Measurements from ENCODE around the gene HRAS. TPM values are rescaled to one million over a fixed set of nuclear protein-coding genes. Genes with fewer than 3 reads are reported as not detected.

HRAS gene
- total RNA-seq, 2 donors from 2014 or later = 33.6 to 83.5 TPM

- Mint-ChIP-seq H3K4me3 (peak overlapping the region; percentile 88), H3K4me1 (ENCODE audit: low read depth in 2 of 2) (peaks cover 5 to 8% of the 10 kb centered on the region in 2 donors), H3K27me3 (no peaks in the 10 kb centered on the region), H3K27ac (no peak overlapping the region), H3K36me3 (no peaks in the 10 kb centered on the region), H3K9me3 (no peaks in the 10 kb centered on the region)
- DNase-seq (ENCODE audit: low spot score) = no peak
- peak; percentile 2 to 3 for ATAC-seq
These were observed 26.0 kb upstream of the HRAS start for GRCh38 chr11:561148-562003.

GRCh38 chr11:560305-561147 is 25.1 kb upstream of the HRAS start, which contains the start of the genes LMNTD2 and RASSF7:
TSS of gene LMNTD2 (minus strand) at chr11:560738. CDS start at chr11:560716, 22 bp downstream.
TSS of gene RASSF7 (plus strand) at chr11:560970. CDS start at chr11:561769, 799 bp downstream.
- H3K36me3 Mint-ChIP-seq = no peaks in the 10 kb centered on the region
- peaks cover 5 to 8% of the 10 kb centered on the region in 2 donors for H3K4me1 Mint-ChIP-seq (ENCODE audit: low read depth in 2 of 2)
- peak within 1 kb of the TSS; percentile 88 for H3K4me3 Mint-ChIP-seq
- no peaks in the 10 kb centered on the region for H3K27me3 Mint-ChIP-seq
- ATAC-seq (peak; percentile 96 to 97), DNase-seq (ENCODE audit: low spot score) (peak; percentile 95)
- peak within 1 kb of the TSS in 1 of 2 donors; percentile 35 for H3K27ac Mint-ChIP-seq
- no peaks in the 10 kb centered on the region for H3K9me3 Mint-ChIP-seq

DNA sequence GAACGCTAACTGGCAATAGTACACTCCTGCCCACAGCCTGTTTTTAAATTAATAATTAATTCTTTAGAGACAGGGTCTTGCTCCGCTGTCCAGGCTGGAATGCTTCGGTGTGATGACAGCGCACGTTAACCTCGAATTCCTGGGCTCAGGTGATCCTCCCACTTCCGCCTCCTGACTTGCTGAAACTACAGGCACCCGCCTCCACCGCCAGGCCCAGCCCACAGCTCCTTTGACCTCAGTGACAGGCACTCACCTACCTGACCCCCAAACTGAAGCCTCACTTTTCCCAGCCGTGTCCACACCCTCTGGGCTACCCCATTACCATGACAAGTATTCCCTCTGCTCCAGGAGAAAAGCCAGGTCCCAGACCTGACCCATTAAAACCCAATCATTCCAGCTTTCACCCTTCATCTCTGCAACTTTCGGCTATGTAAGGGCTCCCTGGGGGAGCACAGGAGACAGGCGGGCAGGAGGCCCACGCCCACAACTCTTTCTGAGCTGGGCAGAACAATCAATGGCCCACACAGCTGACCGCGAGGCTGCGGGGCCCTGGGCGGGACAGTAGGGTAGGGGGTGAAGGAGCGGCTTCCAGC is 24.4 kb upstream of the HRAS start:
- peak overlapping the region; percentile 88 for H3K4me3 Mint-ChIP-seq
- no peaks in the 10 kb centered on the region for H3K9me3 Mint-ChIP-seq
- peak overlapping the region in 1 of 2 donors; percentile 35 for H3K27ac Mint-ChIP-seq
- ATAC-seq (no peak), DNase-seq (ENCODE audit: low spot score) (no peak)
- H3K27me3 Mint-ChIP-seq = no peaks in the 10 kb centered on the region
- peaks cover 5 to 8% of the 10 kb centered on the region in 2 donors for H3K4me1 Mint-ChIP-seq (ENCODE audit: low read depth in 2 of 2)
- no peaks in the 10 kb centered on the region for H3K36me3 Mint-ChIP-seq

GRCh38 chr11:559020-559620 is 23.7 kb upstream of the HRAS start:
- peaks cover 5 to 8% of the 10 kb centered on the region in 2 donors for H3K4me1 Mint-ChIP-seq (ENCODE audit: low read depth in 2 of 2)

DNA sequence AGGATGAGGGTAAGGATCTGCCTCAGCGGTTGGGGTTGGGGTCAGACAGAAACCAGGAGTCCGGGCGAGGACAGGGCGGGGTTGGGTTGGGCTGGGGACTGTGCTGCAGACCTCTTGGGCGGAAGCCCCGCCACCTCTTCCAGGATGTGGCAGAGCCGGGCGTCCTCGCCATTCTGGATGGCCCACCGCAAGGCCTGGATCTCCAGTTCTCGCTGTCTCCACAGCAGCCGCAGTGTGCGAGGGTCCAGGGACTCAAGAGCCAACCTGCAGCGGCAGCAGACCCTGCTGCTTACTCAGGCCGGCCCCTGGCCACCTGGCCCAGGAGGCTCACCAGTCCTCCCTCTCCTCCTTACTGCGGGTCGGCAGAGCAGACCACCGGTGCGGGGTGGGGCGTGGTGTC is 23.1 kb upstream of the HRAS start:
- H3K36me3 Mint-ChIP-seq = no peaks in the 10 kb centered on the region
- no peak overlapping the region for H3K4me3 Mint-ChIP-seq

More at GRCh38 chr11:559020-559620, 23.7 kb upstream of the HRAS start:
- H3K27ac Mint-ChIP-seq = no peak overlapping the region
- H3K36me3 Mint-ChIP-seq = no peaks in the 10 kb centered on the region
- H3K9me3 Mint-ChIP-seq = no peaks in the 10 kb centered on the region
- DNase-seq (ENCODE audit: low spot score) = no peak
- H3K27me3 Mint-ChIP-seq = no peaks in the 10 kb centered on the region
- no peak for ATAC-seq
- H3K4me3 Mint-ChIP-seq = no peak overlapping the region

DNA sequence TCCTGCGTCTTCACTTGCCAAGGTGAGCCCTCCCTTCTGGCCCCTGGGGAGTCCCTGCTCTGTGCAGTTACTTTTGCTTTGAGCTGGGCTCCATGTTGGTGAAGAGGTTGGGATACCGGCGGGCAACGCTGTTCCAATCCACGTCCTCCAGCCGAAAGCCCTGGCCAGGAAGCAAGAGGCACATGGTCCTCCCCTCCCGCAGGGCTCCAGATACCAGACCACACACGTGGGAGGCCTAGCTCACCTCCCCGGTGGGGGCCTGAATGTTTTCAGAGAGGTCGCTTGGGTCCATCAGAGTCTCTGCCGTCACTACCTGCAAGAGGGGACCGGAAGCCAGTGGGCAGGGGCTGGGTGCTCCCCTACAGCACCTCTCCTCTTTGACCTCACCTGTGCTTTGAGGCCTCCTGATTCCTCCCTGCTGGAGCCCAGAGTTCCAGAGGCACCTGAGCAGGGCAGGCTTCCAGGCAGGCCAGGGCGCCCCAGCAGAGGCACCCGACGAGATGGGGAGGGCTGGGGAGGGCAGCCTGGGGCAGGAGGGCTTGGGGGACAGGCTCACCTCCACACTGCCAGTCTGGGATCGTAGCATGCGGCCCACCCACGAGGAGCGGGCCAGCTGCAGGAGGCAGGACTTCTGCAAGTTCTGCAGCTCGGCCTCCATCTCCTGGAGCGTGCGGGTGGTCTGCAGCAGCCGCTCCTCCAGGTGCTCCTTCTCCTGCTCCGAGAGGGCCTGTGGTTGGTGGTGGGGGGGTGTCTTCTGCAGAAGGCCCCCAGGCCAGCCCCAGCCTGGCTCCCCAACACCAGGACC is 22.2 kb upstream of the HRAS start:
- H3K4me1 Mint-ChIP-seq (ENCODE audit: low read depth in 2 of 2) = peaks cover 5 to 8% of the 10 kb centered on the region in 2 donors
- DNase-seq (ENCODE audit: low spot score) (no peak), ATAC-seq (no peak)
- H3K9me3 Mint-ChIP-seq = no peaks in the 10 kb centered on the region
- H3K36me3 Mint-ChIP-seq = no peaks in the 10 kb centered on the region
- H3K27me3 Mint-ChIP-seq = no peaks in the 10 kb centered on the region
- H3K27ac Mint-ChIP-seq = no peak overlapping the region
- no peak overlapping the region for H3K4me3 Mint-ChIP-seq

More for the DNA sequence above, 23.1 kb upstream of the HRAS start:
- Mint-ChIP-seq H3K9me3 (no peaks in the 10 kb centered on the region), H3K4me1 (ENCODE audit: low read depth in 2 of 2) (peaks cover 5 to 8% of the 10 kb centered on the region in 2 donors), H3K27me3 (no peaks in the 10 kb centered on the region), H3K27ac (no peak overlapping the region)
- no peak for ATAC-seq
- no peak for DNase-seq (ENCODE audit: low spot score)

- Mint-ChIP-seq H3K36me3 (no peaks in the 10 kb centered on the region), H3K4me1 (ENCODE audit: low read depth in 2 of 2) (peaks cover 5 to 8% of the 10 kb centered on the region in 2 donors), H3K27ac (no peak overlapping the region), H3K4me3 (peak overlapping the region; percentile 15), H3K27me3 (no peaks in the 10 kb centered on the region), H3K9me3 (no peaks in the 10 kb centered on the region)
- DNase-seq (ENCODE audit: low spot score) (no peak), ATAC-seq (no peak)
These were observed 21.4 kb upstream of the HRAS start for GRCh38 chr11:556662-557256.

DNA sequence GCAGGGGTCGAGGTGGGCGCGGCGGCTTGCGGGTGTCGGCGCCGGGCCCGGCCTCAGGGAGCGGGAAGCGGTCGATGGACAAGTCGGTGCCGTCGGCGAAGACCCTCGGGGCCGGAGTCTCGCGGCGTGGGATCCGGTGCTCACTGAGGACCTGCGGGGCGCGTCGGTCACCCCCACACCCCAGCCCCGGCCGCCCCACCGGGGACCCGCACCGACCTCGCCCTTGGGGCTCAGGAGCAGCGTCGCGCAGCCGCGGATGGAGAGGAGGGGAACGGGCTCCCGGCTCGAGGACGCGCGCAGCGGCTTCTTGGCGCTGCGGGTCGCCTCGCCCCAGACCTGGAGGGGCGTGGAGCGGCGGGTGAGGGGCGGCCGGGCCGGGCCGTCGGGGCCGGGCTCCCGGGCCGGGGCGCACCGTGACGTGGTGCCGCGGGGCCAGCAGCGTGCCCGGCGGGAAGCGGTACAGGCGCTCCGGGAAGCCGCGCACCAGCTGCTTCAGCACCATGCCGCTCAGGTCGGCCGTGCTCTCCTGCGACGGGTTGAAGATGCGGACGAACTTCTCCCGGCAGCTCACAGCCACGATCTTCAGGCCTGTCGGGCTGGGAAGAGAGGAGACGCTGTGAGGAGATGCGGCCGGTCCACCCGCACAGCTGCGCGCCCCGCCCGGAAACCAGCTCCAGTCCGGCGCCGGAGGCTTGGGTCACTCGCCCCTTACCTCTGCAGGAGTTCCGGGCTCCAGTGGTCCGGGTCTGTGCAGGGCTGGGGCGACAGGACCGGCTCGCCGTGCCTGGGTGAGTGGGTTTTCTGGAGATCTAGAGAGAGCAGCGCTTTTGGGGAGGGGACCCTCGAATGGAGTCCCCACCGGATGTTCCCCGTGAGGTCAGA is 20.6 kb upstream of the HRAS start:
- peaks cover 5% of the 10 kb centered on the region in 2 donors for H3K4me1 Mint-ChIP-seq (ENCODE audit: low read depth in 2 of 2)
- DNase-seq (ENCODE audit: low spot score) (no peak), ATAC-seq (no peak)
- H3K36me3 Mint-ChIP-seq = no peaks in the 10 kb centered on the region
- H3K9me3 Mint-ChIP-seq = no peaks in the 10 kb centered on the region
- H3K27me3 Mint-ChIP-seq = no peaks in the 10 kb centered on the region
- peak overlapping the region; percentile 15 for H3K4me3 Mint-ChIP-seq
- no peak overlapping the region for H3K27ac Mint-ChIP-seq

GRCh38 chr11:555227-555779 is 19.9 kb upstream of the HRAS start:
- no peaks in the 10 kb centered on the region for H3K9me3 Mint-ChIP-seq
- peaks cover 5% of the 10 kb centered on the region in 2 donors for H3K4me1 Mint-ChIP-seq (ENCODE audit: low read depth in 2 of 2)
- no peak overlapping the region for H3K4me3 Mint-ChIP-seq
- H3K36me3 Mint-ChIP-seq = no peaks in the 10 kb centered on the region
- DNase-seq (ENCODE audit: low spot score) (no peak), ATAC-seq (no peak)
- no peak overlapping the region for H3K27ac Mint-ChIP-seq
- H3K27me3 Mint-ChIP-seq = no peaks in the 10 kb centered on the region

DNA sequence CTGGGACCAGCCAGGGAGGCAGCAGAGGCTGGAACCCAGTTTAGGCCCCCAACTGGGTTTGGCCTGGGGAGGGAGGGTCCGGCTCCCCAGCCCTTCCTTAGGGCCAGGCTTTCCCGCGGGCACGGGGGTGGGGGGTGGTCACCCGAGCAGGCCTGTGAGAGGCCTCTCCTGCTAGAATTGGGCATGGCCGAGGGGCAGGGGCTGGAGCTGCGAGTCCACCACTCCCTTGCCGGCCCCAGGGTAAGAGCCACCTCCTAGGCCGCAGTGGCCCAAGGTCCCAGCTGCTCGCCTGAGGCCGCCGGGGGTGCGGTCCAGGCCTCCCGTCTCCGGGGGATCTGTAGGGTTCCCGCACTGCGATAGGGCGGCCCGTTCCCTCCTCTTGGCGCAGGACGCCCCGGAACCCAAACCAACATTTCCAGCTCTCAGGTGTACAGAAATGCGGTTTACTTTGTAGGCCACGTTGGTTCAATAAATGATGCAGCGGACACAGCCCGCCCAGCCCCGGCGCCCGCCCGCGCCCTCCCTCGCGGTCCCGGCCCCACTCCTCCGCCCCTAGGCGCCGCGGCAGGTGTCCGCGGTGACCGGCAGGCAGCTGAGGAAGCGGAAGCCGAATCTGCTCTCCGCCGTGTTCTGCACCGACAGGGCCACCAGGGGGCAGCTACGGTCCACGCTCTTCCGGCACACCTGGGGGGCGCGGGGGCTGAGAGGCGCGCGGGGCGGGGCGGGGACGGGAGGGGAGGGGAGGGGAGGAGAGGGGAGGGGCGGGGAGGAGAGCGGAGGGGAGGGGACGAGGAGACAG is 19.3 kb upstream of the HRAS start:
- Mint-ChIP-seq H3K4me3 (no peak overlapping the region), H3K36me3 (no peaks in the 10 kb centered on the region), H3K27ac (no peak overlapping the region), H3K4me1 (ENCODE audit: low read depth in 2 of 2) (peaks cover 0 to under 1% of the 10 kb centered on the region in 2 donors), H3K9me3 (no peaks in the 10 kb centered on the region), H3K27me3 (no peaks in the 10 kb centered on the region)
- ATAC-seq (peak; percentile 77 to 87), DNase-seq (ENCODE audit: low spot score) (no peak)

- ATAC-seq = no peak
- Mint-ChIP-seq H3K9me3 (no peaks in the 10 kb centered on the region), H3K4me1 (ENCODE audit: low read depth in 2 of 2) (no peaks in the 10 kb centered on the region), H3K27me3 (no peaks in the 10 kb centered on the region), H3K4me3 (no peak overlapping the region), H3K27ac (no peak overlapping the region), H3K36me3 (no peaks in the 10 kb centered on the region)
- no peak for DNase-seq (ENCODE audit: low spot score)
These were observed 18.6 kb upstream of the HRAS start for GRCh38 chr11:553988-554340.

Data from natural killer cell treated with Interleukin-12 subunit alpha and Interleukin-12 subunit beta and Interleukin-15 and Interleukin-18, amount 100 ng/mL, for 72 hours (primary cell).